ENCODE measurements around the gene L3MBTL4.

GRCh38 chr18:6427286-6427685 is 12.6 kb upstream of the L3MBTL4 start:
- TF ChIP-seq CTCF (IDR thresholded peaks at IDR 0.05) (no peak), POLR2A (IDR thresholded peaks at IDR 0.05) (no peak)

Data from heart left ventricle (tissue), 13 donors.